GM23338 (cell line): Measurements from ENCODE around the gene KCNIP3. TPM values are rescaled to one million over a fixed set of nuclear protein-coding genes. Genes with fewer than 3 reads are reported as not detected.

Source experiments
- ATAC-seq: fragments of 200-7000 bp; cut with Tn5 transposase; 3 replicates; pipeline ENCODE4 v1.9.1; 2020
- DNase-seq: peaks from one replicate; pipeline ENCODE4 v3.0.0-alpha.2; 2015; ENCODE audit warnings: low spot score
- H2AFZ ChIP-seq: fragments of 200-600 bp; sonication (generic); 2 replicates; pipeline ENCODE4 v1.8.0; 2016; ENCODE audit warnings: antibody characterized with exemption, mild to moderate bottlenecking, moderate library complexity
- H3F3A ChIP-seq: fragments of 200-600 bp; sonication (generic); replicated peaks from 2 replicates; pipeline ENCODE4 v1.8.0; 2017; ENCODE audit warnings: antibody characterized with exemption, mixed run types, low read depth
- H3K27ac ChIP-seq: fragments of 200-600 bp; sonication (generic); 2 replicates; pipeline ENCODE4 v1.6.1; 2016; ENCODE audit warnings: low read depth
- H3K27me3 ChIP-seq: fragments of 200-600 bp; sonication (generic); 2 replicates; pipeline ENCODE4 v1.8.0; 2016; ENCODE audit warnings: mild to moderate bottlenecking, mixed run types, moderate library complexity; ENCODE audit not compliant: insufficient read depth
- H3K36me3 ChIP-seq: fragments of 200-600 bp; sonication (generic); 2 replicates; pipeline ENCODE4 v1.8.0; 2016; ENCODE audit warnings: mild to moderate bottlenecking; ENCODE audit not compliant: insufficient read depth
- H3K4me1 ChIP-seq: fragments of 200-600 bp; sonication (generic); 2 replicates; pipeline ENCODE4 v1.8.0; 2016; ENCODE audit warnings: mild to moderate bottlenecking, moderate library complexity; ENCODE audit not compliant: insufficient read depth
- H3K4me2 ChIP-seq: fragments of 200-600 bp; sonication (generic); 2 replicates; pipeline ENCODE4 v1.7.1; 2017; ENCODE audit warnings: mixed run types
- H3K4me3 ChIP-seq: fragments of 200-600 bp; sonication (generic); 2 replicates; pipeline ENCODE4 v1.6.1; 2016; ENCODE audit warnings: mixed run types
- H3K79me2 ChIP-seq: fragments of 200-600 bp; sonication (generic); replicated peaks from 2 replicates; pipeline ENCODE4 v1.8.0; 2017; ENCODE audit warnings: mild to moderate bottlenecking; ENCODE audit not compliant: insufficient read depth
- H3K9me2 ChIP-seq: fragments of 200-600 bp; sonication (generic); 2 replicates; pipeline ENCODE4 v1.8.0; 2017; ENCODE audit not compliant: insufficient read depth
- H4K20me1 ChIP-seq: fragments of 200-600 bp; sonication (generic); replicated peaks from 2 replicates; pipeline ENCODE4 v1.8.0; 2017; ENCODE audit warnings: mild to moderate bottlenecking; ENCODE audit not compliant: insufficient read depth
- H3K27ac Mint-ChIP-seq: 2 replicates; pipeline ENCODE4 v1.8.0; 2020; ENCODE audit warnings: inconsistent platforms, mild to moderate bottlenecking, moderate library complexity, mixed read lengths
- H3K27me3 Mint-ChIP-seq: 3 replicates; pipeline ENCODE4 v1.8.0; 2022; ENCODE audit warnings: low read depth, mild to moderate bottlenecking, moderate library complexity, mixed read lengths, inconsistent platforms; ENCODE audit not compliant: insufficient read depth, poor library complexity
- H3K36me3 Mint-ChIP-seq: 3 replicates; pipeline ENCODE4 v1.8.0; 2021; ENCODE audit warnings: low read depth, mild to moderate bottlenecking, inconsistent platforms, moderate library complexity, mixed read lengths
- H3K4me1 Mint-ChIP-seq: 3 replicates; pipeline ENCODE4 v1.8.0; 2020; ENCODE audit warnings: mild to moderate bottlenecking, inconsistent platforms, mixed read lengths
- H3K4me3 Mint-ChIP-seq: 3 replicates; pipeline ENCODE4 v1.8.0; 2021; ENCODE audit warnings: moderate library complexity, mild to moderate bottlenecking, inconsistent platforms, mixed read lengths
- H3K9me3 Mint-ChIP-seq: 3 replicates; pipeline ENCODE4 v1.8.0; 2020; ENCODE audit warnings: moderate library complexity, mild to moderate bottlenecking, inconsistent platforms, mixed read lengths
- CREB1 ChIP-seq: fragments of 250-450 bp; sonication (Bioruptor Pico); IDR thresholded peaks from 2 replicates; pipeline ENCODE4 v1.5.0; 2020; ENCODE audit warnings: low read depth, mild to moderate bottlenecking, moderate library complexity
- CTCF ChIP-seq, 2 experiments: fragments of 200-600 bp in 1 of 2; sonication (generic) in 1 of 2; conservative IDR thresholded peaks; 2 replicates each; pipeline versions ENCODE4 v1.5.1 to v1.6.1; 2016 to 2017; ENCODE audit warnings: antibody characterized with exemption in 2 of 2, low read depth in 2 of 2, mild to moderate bottlenecking in 2 of 2, moderate library complexity in 1 of 2
- ETS1 ChIP-seq: IDR thresholded peaks from 2 replicates; pipeline ENCODE4 v1.6.1; 2016; ENCODE audit warnings: antibody characterized with exemption
- EZH2 ChIP-seq: fragments of 200-600 bp; sonication (generic); IDR thresholded peaks from one replicate; pipeline ENCODE4 v1.8.0; 2017; ENCODE audit warnings: antibody characterized with exemption, mild to moderate bottlenecking, low read depth; ENCODE audit not compliant: unreplicated experiment
- EZH2phosphoT487 ChIP-seq: fragments of 200-600 bp; sonication (generic); IDR thresholded peaks from one replicate; pipeline ENCODE4 v1.8.1; 2018; ENCODE audit warnings: antibody characterized with exemption; ENCODE audit not compliant: unreplicated experiment
- JUNB ChIP-seq: IDR thresholded peaks from one replicate; pipeline ENCODE4 v1.6.1; 2016; ENCODE audit warnings: antibody characterized with exemption; ENCODE audit not compliant: unreplicated experiment
- NANOG ChIP-seq: IDR thresholded peaks from 2 replicates; pipeline ENCODE4 v1.6.1; 2016; ENCODE audit warnings: antibody characterized with exemption, borderline replicate concordance
- POLR2AphosphoS5 ChIP-seq: IDR thresholded peaks from 2 replicates; pipeline ENCODE4 v1.6.1; 2016; ENCODE audit warnings: antibody characterized with exemption, low read depth
- REST ChIP-seq: IDR thresholded peaks from one replicate; pipeline ENCODE4 v1.6.1; 2018; ENCODE audit warnings: antibody characterized with exemption; ENCODE audit not compliant: unreplicated experiment
- STAT1 ChIP-seq: IDR thresholded peaks from one replicate; pipeline ENCODE4 v1.6.1; 2016; ENCODE audit warnings: antibody characterized with exemption; ENCODE audit not compliant: unreplicated experiment
- ZNF114 ChIP-seq: fragments of 250-450 bp; sonication (Bioruptor Pico); IDR thresholded peaks from 2 replicates; pipeline ENCODE4 v1.5.0; 2020; ENCODE audit warnings: mild to moderate bottlenecking, moderate library complexity
- ZNF331 ChIP-seq: fragments of 250-450 bp; sonication (Bioruptor Pico); IDR thresholded peaks from 2 replicates; pipeline ENCODE4 v1.5.0; 2020; ENCODE audit warnings: low read depth, mild to moderate bottlenecking, moderate library complexity
- ZNF462 ChIP-seq: fragments of 250-450 bp; sonication (Bioruptor Pico); IDR thresholded peaks from 2 replicates; pipeline ENCODE4 v1.5.0; 2020; ENCODE audit warnings: mild to moderate bottlenecking, moderate library complexity
- polyA plus RNA-seq: library from polyadenylated mRNA; unstranded; fragments of >200 nt; fragmentation: Nextera tagmentation; extraction: Ambion mirVana; gene quantifications from 2 replicates; pipeline ENCODE4 v1.2.1, GENCODE V29; 2016
- total RNA-seq: library from RNA; depleted of rRNA; stranded (reverse); fragments of >200 nt; shearing (Covaris generic); gene quantifications from 2 replicates; pipeline ENCODE4 v1.2.3, GENCODE V29; 2014

Gene KCNIP3
- total and polyA plus RNA-seq, 2 experiments from 2014 or later, result 0.32 to 0.83 TPM

GRCh38 chr2:95392320-95392719, 95.2 kb downstream of the KCNIP3 start:
- Histone ChIP-seq H3K9me2 (no peaks in the 10 kb centered on the region), H3F3A (no peaks in the 10 kb centered on the region)
- peaks cover 19% of the 10 kb centered on the region for H3K27me3 Mint-ChIP-seq

More at GRCh38 chr2:95392320-95392719, 95.2 kb downstream of the KCNIP3 start:
- peaks cover 5% of the 10 kb centered on the region for H3K4me1 Mint-ChIP-seq
- no peak overlapping the region for H2AFZ ChIP-seq
- no peak overlapping the region for H3K4me3 Mint-ChIP-seq
- no peaks in the 10 kb centered on the region for H3K79me2 ChIP-seq
- H3K27me3 ChIP-seq, result 0 out of 2 replicates have a peak, but pooled peaks cover 3% of the 10 kb centered on the region
- no peak overlapping the region for H3K27ac ChIP-seq
- no peaks in the 10 kb centered on the region for H4K20me1 ChIP-seq
- no peak overlapping the region for H3K4me2 ChIP-seq
- H3K27ac Mint-ChIP-seq, result no peak overlapping the region
- no peak overlapping the region for H3K4me3 ChIP-seq
- TF ChIP-seq JUNB, result no peak
- no peak for TF ChIP-seq CTCF (conservative IDR thresholded peaks at IDR 0.05; ENCODE audit: low read depth in 2 of 2)
- no peak for TF ChIP-seq EZH2
- no peak for TF ChIP-seq CREB1 (CRISPR knock-in tag)
- TF ChIP-seq ZNF331 (CRISPR knock-in tag), result no peak
- TF ChIP-seq POLR2AphosphoS5, result no peak
- TF ChIP-seq EZH2phosphoT487, result no peak
- TF ChIP-seq ETS1, result no peak
- no peak for TF ChIP-seq NANOG
- TF ChIP-seq ZNF462 (CRISPR knock-in tag), result no peak
- TF ChIP-seq ZNF114 (CRISPR knock-in tag), result no peak
- TF ChIP-seq REST, result no peak
- no peak for TF ChIP-seq STAT1
- H3K9me3 Mint-ChIP-seq, result peaks cover 2% of the 10 kb centered on the region; the same call in 2 of the 3 replicates
- no peaks in the 10 kb centered on the region for H3K36me3 ChIP-seq
- no peaks in the 10 kb centered on the region for H3K36me3 Mint-ChIP-seq
- no peaks in the 10 kb centered on the region for H3K4me1 ChIP-seq
- no peak for ATAC-seq
- DNase-seq, result no peak
